IPS-NIHi7 (cell line): ENCODE results near the gene ST14.
A peak's percentile ranks its signal among the peaks of the same experiment; 100 is the strongest.

Experiments
- DNase-seq: peaks from one replicate; pipeline ENCODE4 v3.0.0; 2012; ENCODE audit warnings: mixed read lengths; ENCODE audit errors: extremely low spot score

Gene ST14

GRCh38 chr11:130208241-130209127 is 48.9 kb downstream of the ST14 start:
- no peak for DNase-seq

DNA sequence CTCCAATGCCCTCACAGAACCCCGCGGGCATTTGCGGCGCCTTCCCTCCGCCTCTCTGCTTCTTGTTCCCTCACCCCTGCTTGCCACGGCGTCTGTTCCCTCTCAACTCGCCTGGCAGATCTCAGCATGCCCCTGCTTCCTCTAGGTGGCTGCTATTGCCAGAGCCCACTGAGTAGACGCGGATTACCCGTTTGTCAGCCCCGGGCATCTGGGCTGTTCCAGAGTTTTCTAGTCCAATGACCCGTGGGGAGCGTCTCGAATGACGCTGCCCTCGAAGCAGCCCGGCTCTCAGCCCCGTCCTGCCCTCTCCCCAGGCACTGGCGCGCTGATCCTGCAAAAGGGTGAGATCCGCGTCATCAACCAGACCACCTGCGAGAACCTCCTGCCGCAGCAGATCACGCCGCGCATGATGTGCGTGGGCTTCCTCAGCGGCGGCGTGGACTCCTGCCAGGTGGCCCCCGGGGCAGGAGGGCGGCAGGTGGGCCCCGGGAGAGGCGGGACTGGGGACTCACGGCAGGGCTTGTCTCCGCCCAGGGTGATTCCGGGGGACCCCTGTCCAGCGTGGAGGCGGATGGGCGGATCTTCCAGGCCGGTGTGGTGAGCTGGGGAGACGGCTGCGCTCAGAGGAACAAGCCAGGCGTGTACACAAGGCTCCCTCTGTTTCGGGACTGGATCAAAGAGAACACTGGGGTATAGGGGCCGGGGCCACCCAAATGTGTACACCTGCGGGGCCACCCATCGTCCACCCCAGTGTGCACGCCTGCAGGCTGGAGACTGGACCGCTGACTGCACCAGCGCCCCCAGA is 49.7 kb downstream of the ST14 start:
- DNase-seq = no peak

GRCh38 chr11:130209954-130210854 is 50.6 kb downstream of the ST14 start:
- DNase-seq = no peak

DNA sequence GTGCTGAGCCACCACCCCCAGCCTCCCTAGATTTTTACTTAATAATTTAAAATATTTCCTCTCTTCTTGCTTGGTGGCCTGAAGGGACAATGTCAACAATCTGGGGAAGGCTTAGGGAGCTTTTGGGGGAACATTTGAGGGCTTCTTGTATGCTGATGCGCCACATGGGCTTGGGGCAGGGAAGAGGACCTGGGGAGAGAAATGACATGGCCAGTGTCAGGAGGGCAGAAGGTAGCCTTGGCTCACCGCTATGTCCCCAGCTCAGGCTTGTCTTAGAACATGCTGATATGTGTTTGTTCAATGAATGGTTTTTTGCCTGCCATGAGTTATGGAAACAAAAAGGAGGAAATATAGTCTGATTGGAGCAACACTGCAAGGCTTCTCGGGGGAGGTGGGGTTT is 51.6 kb downstream of the ST14 start:
- DNase-seq = peak; percentile 2

DNA sequence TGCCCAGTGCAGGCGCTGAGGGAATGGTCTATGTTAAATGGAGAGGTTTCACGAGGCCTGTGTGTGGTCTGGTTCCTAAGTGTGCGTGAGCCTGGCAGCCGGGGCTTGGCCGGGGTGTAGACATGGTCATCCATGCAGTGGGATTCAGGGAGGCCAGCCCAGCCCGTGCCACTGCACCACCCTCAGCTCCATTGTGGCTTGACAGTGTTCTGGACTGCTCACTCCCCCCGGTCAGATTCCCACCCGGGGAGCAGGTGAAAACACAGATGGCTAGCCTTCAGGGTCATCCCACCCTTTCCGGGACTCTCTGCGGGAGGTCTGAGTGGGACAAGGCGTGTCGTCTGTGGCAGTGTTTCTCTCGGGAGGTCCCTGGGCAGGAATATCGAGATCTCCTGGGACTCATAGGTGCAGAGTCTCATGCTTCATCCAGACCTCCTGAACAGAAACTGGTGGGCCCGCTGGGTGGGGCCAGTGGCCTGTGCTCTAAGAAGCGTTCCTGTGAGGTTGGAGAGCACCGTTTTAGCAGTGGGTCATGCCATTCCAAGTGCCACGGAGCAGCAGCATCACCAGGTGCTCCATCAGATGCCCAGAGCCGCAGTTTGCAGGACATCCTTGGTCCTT is 52.3 kb downstream of the ST14 start:
- DNase-seq = peak; percentile 7

DNA sequence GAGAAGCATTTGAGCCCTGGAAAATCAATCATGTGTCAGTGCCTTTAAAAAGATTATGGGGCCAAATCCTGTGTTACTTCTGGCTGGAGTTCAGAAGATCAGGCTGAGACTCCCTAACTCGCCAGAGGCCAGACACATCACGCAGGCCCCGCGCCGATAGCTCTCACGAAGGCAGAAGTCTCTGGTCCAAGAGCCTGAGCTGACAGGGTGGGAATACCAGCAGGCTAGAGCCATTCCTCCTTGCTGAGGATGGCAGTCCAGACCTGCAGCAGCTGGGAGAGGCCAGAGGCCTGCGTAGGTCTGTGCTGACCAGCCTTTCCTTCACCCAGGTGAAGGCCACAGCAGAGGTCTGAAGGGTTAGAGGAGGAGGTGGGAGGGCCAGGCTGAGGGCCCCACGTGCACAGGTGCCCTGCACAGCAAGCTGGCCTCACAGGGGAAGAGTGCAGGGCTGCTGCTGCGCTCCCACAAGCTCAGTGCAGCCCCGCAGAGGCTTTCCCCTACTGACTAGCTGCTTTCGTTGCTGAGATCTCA is 52.9 kb downstream of the ST14 start:
- DNase-seq = peak; percentile 14

DNA sequence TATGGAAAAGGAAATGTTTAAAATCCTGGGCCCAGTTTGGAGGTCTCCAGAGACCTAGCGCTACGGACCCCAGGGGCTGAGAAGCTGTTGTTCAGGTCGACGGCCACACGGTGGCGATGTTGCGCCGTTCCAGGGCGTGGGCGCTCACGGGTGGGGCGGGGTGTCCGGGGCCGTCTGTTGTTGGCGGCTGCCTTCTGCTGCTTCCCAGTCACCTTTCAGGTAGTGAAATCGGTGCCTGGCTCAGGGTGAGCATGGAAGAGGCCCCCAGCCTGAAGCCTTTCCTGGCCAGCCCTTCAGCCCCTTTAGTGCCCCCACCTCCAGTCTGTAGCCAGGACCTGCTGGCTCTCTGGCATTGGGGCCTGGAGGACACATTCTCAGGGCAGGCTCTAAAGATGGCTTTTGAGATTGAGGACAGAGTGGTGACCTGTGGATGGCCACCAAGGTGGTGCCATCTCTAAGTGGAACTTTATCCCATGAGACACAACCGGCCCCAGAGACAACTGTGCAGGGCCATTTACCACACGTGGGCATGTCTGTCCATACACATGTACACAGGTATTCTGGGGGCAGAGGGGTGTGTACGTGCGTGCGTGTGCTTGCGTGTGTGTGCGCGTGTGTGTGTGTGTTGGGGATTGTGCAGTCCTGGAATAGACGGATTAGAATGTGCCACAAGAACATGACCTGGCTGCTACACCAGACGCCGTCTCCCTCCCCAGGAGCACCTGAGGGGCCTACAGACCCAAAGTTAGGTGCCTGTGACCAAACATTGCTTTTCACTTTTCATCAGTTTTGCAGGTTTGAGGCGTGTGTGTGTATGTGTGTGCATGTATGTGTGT is 53.8 kb downstream of the ST14 start:
- DNase-seq = peak; percentile 94

DNA sequence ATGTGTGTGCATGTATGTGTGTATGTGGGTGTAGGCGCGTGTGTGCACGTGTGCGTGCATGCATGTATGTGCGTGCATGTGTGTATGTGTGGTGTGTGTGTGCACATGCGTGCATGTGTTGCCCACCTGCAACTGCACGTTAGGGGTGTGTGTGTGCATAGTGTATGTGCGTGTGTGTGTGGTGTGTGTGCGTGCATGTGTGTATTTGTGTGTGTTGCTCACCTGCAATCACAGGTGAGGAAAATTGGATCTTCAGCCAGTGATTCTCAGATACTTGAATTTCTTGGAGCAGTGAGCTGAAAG is 54.3 kb downstream of the ST14 start:
- DNase-seq = no peak

DNA sequence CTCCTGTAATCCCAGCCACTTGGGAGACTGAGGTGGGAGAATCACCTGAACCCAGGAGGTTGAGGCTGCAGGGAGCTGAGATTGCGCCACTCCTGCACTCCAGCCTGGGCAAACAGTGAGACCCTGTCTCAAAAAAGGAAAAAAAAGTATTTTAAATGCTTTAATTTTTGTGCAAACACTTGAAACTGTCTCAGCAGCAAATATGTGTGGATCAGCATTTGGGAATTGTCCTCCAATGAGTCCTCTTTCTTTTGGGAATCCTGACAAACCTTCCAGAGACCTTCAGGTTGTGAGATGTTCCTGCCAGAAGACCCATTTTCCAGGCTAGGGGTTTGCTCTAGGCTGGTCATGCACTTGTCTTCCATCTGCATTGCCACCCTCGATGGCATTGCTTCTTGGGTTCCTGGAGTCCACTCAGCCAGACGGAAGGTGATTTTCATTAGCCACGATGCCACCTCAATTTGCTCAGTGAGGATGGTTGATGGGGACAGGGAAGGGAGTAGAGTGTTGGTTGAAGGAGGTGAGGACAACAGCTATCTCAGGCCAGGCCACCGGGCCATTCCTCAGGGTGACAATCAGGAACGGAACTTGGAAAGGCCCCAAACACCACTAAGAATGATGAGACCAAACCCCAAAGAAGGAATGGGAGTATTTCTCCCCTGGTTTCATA is 55.4 kb downstream of the ST14 start:
- peak; percentile 4 for DNase-seq

- DNase-seq = peak; percentile 8
These were observed 56.1 kb downstream of the ST14 start for GRCh38 chr11:130215531-130216220.

GRCh38 chr11:130216221-130216550 is 56.6 kb downstream of the ST14 start:
- no peak for DNase-seq

DNA sequence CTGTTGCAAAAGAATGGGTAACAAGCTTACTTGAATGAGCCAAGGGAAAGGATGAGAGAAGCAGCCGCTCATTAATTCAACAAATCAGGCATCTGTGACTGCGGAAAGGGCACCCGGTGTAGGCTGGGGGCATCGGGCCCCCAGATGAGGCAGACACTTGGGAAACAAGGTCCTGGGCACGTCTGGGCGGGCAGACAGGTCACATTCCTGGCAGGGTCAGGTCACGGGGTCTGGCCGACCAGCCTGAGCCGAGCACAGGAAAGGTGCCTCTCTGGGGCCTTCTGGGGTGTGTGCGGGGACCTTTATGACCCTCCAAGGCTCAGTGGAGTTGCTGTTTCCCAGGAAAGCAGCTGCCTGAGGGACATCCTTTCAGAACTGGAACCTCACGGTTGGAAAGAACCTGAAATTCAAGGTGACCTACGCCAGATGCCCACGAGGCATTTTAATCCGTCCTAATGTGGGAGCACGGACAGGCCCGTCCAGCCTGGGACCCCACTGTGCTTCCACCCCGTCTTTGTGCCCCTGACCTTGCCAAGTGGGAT is 57.1 kb downstream of the ST14 start:
- DNase-seq = no peak

GRCh38 chr11:130217133-130218031 is 57.8 kb downstream of the ST14 start:
- peak; percentile 19 for DNase-seq

GRCh38 chr11:130218501-130219070 is 59.0 kb downstream of the ST14 start:
- DNase-seq = peak; percentile 3

- peak; percentile 2 for DNase-seq
These were observed 59.6 kb downstream of the ST14 start for GRCh38 chr11:130219148-130219547.

DNA sequence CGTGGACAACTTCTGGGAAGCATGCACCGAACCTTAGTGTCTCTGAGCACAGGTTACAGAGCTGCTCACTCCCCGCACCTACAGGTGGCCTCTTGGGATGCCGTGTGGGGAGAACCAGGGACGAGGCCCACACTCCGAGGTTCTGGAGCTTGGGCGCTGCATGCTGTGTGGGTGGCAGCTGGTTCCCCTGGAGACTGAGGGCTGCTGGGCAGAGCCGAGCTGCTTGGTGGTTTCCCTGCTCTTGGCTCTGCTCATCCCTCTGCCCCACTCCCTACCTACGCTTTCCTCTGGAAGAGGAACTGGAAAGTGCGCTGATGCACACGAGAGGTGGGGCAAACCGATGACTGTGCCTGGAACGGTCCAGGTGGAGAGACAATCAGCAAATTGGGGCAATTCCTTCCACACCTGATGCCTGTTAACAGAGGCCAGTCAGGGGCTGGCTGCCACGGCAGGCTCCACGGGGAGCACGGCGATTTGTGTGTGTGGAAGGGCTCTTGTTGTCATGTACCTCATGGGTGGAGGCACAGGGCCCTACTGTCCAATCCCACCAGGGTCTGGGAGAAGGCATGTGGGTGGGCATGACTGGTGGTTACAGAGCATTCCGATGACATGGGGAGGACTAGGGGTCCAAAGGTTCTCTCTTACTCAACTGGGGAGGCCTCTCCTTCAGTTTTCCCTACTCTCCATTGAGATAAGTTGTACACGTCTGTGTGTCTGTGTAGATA is 60.9 kb downstream of the ST14 start:
- peak; percentile 6 for DNase-seq
